Esophagus squamous epithelium (tissue), 5 donors: Measurements from ENCODE around the gene TRABD2A. TPM values are rescaled to one million over a fixed set of nuclear protein-coding genes. Genes with fewer than 3 reads are reported as not detected.

Experiments
- DNase-seq: peaks from one replicate; lab custom pipeline; 2025; lab: John Stamatoyannopoulos, UW
- H3K27ac ChIP-seq, 4 donors: fragments of 200-600 bp; sonication (generic); one replicate each; pipeline ENCODE4 v1.5.1; 2016 to 2019; ENCODE audit warnings: mild to moderate bottlenecking in 1 of 4
- H3K27me3 ChIP-seq, 4 donors: fragments of 200-600 bp; sonication (generic); 1 replicate in 3 of 4; 2 replicates in 1 of 4; pipeline versions ENCODE4 v1.5.1 to v1.6.0; 2017 to 2021; ENCODE audit warnings: antibody characterized with exemption in 1 of 4
- H3K36me3 ChIP-seq, 3 donors: fragments of 200-600 bp; sonication (generic); one replicate each; pipeline ENCODE4 v1.5.1; 2016 to 2019
- H3K4me1 ChIP-seq, 3 donors: fragments of 200-600 bp; sonication (generic); one replicate each; pipeline ENCODE4 v1.5.1; 2017 to 2019
- H3K4me3 ChIP-seq, 4 donors: fragments of 200-600 bp; sonication (generic); 1 replicate in 3 of 4; 2 replicates in 1 of 4; pipeline ENCODE4 v1.5.1; 2016 to 2019; ENCODE audit warnings: mild to moderate bottlenecking in 2 of 4, moderate library complexity in 1 of 4
- H3K9me3 ChIP-seq, 3 donors: fragments of 200-600 bp; sonication (generic); one replicate each; pipeline ENCODE4 v1.5.1; 2016 to 2019
- CTCF ChIP-seq, 6 experiments: fragments of 450-650 bp in 4 of 6; fragments of 200-600 bp in 2 of 6; sonication (generic) in 2 of 6; IDR thresholded peaks; one replicate each; pipeline ENCODE4 v1.5.1; 2016 to 2019; ENCODE audit warnings: antibody characterized with exemption in 6 of 6, mild to moderate bottlenecking in 4 of 6, moderate library complexity in 4 of 6
- POLR2A ChIP-seq, 4 donors: fragments of 450-650 bp; IDR thresholded peaks; one replicate each; pipeline ENCODE4 v1.6.1; 2017; ENCODE audit warnings: antibody characterized with exemption in 4 of 4, mild to moderate bottlenecking in 4 of 4, moderate library complexity in 3 of 4
- WGBS, 2 donors: methylation state at CpG; one replicate each; pipeline ENCODE4 v1.1.5; 2018; 5-methylcytosine and 5-hydroxymethylcytosine counted together
- intact Hi-C: fragments of 100-400 bp; cut with DNase I; formaldehyde crosslinking; loops from one replicate; pipeline ENCODE4 v1.15.0; 2022
- total RNA-seq, 4 donors: library from RNA; depleted of rRNA; stranded (reverse); fragments of >200 nt; gene quantifications; one replicate each; pipeline ENCODE4 v1.1.0, GENCODE V29; 2016
- donor health status: DM: yes; HTN: yes; CAD: no.

The TRABD2A gene
- total RNA-seq, 4 donors from 2014 or later: 0.53 to 1.8 (median 0.76) TPM; not detected in 1

DNA sequence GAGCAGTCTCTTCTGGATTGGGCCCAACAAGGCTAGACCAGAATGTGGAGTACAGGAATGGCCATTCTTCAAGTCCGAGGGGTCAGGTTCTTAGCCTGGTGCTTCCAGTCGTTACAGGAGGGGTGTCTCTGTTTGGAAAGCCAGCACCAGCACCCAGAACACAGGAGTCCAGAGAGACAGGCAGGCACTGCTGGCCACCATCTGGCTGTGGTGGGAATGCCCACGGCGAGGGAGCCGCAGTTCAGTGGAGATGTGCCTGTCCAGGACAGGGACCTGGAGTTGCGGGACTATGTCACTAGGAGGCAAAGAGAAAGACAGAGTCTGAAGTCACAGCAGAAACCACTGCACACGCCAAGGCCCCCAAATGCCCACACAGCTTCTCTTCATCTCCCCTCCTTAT is 59.1 kb downstream of the TRABD2A start:
- H3K27me3 ChIP-seq: no peaks in the 10 kb centered on the region
- 88 to 92% methylated on average over 3 to 5 of the region's 7 CpGs for WGBS, 2 donors
- DNase-seq: no peak
- H3K4me1 ChIP-seq: no peaks in the 10 kb centered on the region
- intact Hi-C loops: no loop called here
- no peak overlapping the region for H3K4me3 ChIP-seq
- H3K9me3 ChIP-seq: no peaks in the 10 kb centered on the region
- TF ChIP-seq POLR2A (IDR thresholded peaks at IDR 0.05) (no peak), CTCF (IDR thresholded peaks at IDR 0.05) (no peak)
- no peak overlapping the region for H3K27ac ChIP-seq
- no peaks in the 10 kb centered on the region for H3K36me3 ChIP-seq

- Histone ChIP-seq H3K4me3 (no peak overlapping the region), H3K9me3 (no peaks in the 10 kb centered on the region), H3K27me3 (no peaks in the 10 kb centered on the region), H3K4me1 (no peaks in the 10 kb centered on the region), H3K27ac (no peak overlapping the region), H3K36me3 (no peaks in the 10 kb centered on the region)
- TF ChIP-seq POLR2A (IDR thresholded peaks at IDR 0.05) (no peak), CTCF (IDR thresholded peaks at IDR 0.05) (no peak)
- intact Hi-C loops: no loop called here
- DNase-seq: no peak
- 56 to 76% methylated on average over 2 of the region's 2 CpGs for WGBS, 2 donors
Observed at GRCh38 chr2:84817239-84817655, 63.6 kb downstream of the TRABD2A start.

DNA sequence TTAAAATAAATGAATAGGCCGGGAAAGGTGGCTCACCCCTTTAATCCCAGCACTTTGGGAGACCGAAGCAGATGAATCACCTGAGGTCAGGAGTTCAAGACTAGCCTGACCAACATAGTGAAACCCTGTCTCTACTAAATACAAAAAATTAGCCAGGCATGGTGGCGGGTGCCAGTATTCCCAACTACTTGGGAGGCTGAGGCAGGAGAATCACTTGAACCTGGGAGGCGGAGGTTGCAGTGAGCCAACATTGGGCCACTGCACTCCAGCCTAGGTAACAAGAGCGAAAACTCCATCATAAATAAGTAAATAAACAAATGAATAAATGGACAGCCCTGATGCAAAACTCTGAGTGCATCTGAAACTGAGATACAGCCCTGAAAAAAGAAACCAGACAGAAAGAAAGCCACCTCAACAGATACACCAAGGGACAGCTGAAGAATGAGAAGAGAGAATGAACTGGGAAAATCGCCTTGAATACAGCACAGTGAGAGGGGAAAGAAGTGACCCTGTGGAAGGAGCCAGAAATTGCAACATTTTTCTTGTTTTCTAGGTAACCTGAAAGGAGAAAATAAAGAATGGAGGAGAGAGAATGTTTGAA is 64.4 kb downstream of the TRABD2A start:
- TF ChIP-seq POLR2A (IDR thresholded peaks at IDR 0.05) (no peak), CTCF (IDR thresholded peaks at IDR 0.05) (no peak)
- H3K27me3 ChIP-seq: no peaks in the 10 kb centered on the region
- H3K9me3 ChIP-seq: no peaks in the 10 kb centered on the region
- H3K4me1 ChIP-seq: no peaks in the 10 kb centered on the region
- no peak overlapping the region for H3K27ac ChIP-seq
- no peaks in the 10 kb centered on the region for H3K36me3 ChIP-seq
- intact Hi-C loops: no loop called here
- no peak overlapping the region for H3K4me3 ChIP-seq
- DNase-seq: no peak
- whole genome bisulfite sequencing, 2 donors: 78 to 89% methylated on average over 6 of the region's 6 CpGs

DNA sequence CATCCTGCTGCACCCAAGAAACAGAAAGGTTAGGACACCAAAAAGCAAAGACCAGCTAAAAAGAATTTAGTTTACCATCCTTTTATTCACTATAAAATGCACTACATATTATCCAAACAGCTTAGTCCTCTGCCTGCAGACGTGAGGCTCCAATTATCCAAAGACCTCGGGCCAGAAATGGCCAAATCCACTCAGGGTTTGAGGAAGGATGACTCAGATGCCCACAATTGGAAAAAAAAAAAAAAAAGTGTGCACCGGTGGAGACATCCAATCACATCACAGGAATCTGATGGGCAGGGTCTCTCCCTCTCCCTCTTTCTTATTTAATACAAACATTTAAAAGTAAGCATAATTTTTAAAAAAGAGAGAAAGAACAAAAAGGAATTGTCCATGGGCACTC is 65.7 kb downstream of the TRABD2A start:
- DNase-seq: no peak
- Histone ChIP-seq H3K4me1 (no peaks in the 10 kb centered on the region), H3K36me3 (no peaks in the 10 kb centered on the region), H3K27ac (no peak overlapping the region), H3K9me3 (no peaks in the 10 kb centered on the region), H3K4me3 (no peak overlapping the region), H3K27me3 (no peaks in the 10 kb centered on the region)
- TF ChIP-seq POLR2A (IDR thresholded peaks at IDR 0.05) (no peak), CTCF (IDR thresholded peaks at IDR 0.05) (no peak)
- WGBS, 2 donors: 41 to 69% methylated on average over 3 of the region's 3 CpGs
- intact Hi-C loops: no loop called here

GRCh38 chr2:84811839-84812431 is 68.9 kb downstream of the TRABD2A start:
- no peak for DNase-seq
- TF ChIP-seq POLR2A (IDR thresholded peaks at IDR 0.05) (no peak), CTCF (IDR thresholded peaks at IDR 0.05) (no peak)
- H3K36me3 ChIP-seq: no peaks in the 10 kb centered on the region
- H3K27me3 ChIP-seq: no peaks in the 10 kb centered on the region
- H3K4me3 ChIP-seq: no peak overlapping the region
- no peaks in the 10 kb centered on the region for H3K4me1 ChIP-seq
- H3K9me3 ChIP-seq: no peaks in the 10 kb centered on the region
- intact Hi-C loops: no loop called here
- 92 to 98% methylated on average over 5 of the region's 6 CpGs for WGBS, 2 donors
- H3K27ac ChIP-seq: no peak overlapping the region
